Measurements from ENCODE around the gene ERC2. TPM values are rescaled to one million over a fixed set of nuclear protein-coding genes. Genes with fewer than 3 reads are reported as not detected.
A peak's percentile ranks its signal among the peaks of the same experiment; 100 is the strongest.

Gene ERC2
- total and polyA plus RNA-seq, 11 donors: 0.16 to 3.8 (median 1.6) TPM

DNA sequence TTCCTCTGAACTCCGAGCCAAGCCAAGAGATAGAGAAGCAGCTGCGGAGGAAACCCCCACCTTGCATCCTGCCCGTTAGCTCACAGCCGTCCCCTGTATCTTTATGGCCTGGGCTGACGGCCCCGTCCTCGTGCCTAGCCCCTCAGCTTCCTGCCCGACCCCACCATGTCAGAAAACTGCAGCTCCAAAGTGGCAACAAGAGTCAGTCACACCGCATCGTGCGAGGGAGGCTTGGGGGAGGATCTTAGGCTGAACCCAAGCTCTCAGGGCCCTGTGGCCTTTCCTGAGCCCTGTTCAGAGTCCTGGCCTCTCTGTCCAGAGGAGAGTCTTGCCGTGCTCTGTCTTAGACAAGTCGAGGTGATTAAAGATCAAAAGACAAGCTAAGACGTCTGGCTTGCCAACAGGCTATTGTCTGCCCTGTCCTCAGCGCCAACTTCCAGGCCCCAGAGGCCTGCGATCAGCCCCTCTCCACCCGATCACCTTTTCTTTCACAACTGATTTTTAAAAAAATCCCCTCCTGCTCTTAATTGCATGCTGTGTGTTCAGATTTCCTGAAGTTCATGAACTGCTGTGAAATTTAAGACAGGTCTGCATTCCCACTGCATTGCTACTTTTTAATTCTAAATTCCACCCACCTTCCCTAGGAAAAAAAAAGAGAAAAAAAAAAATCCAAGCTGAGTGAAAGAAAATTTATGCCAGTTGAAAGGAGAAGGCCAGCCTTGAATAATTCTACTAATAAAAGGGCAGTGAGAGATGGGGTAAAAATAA, 891.5 kb downstream of the ERC2 start:
- ATAC-seq (no peak), DNase-seq (no peak)
- TF ChIP-seq, protein P1, sequence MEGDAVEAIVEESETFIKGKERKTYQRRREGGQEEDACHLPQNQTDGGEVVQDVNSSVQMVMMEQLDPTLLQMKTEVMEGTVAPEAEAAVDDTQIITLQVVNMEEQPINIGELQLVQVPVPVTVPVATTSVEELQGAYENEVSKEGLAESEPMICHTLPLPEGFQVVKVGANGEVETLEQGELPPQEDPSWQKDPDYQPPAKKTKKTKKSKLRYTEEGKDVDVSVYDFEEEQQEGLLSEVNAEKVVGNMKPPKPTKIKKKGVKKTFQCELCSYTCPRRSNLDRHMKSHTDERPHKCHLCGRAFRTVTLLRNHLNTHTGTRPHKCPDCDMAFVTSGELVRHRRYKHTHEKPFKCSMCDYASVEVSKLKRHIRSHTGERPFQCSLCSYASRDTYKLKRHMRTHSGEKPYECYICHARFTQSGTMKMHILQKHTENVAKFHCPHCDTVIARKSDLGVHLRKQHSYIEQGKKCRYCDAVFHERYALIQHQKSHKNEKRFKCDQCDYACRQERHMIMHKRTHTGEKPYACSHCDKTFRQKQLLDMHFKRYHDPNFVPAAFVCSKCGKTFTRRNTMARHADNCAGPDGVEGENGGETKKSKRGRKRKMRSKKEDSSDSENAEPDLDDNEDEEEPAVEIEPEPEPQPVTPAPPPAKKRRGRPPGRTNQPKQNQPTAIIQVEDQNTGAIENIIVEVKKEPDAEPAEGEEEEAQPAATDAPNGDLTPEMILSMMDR (IDR thresholded peaks at IDR 0.05): no peak
- TF ChIP-seq POLR2A (IDR thresholded peaks at IDR 0.05): no peak
- Histone ChIP-seq H3K4me1 (peaks cover 0 to 9% (median under 1%) of the 10 kb centered on the region in 12 donors), H3K36me3 (no peaks in the 10 kb centered on the region), H3K27ac (no peak overlapping the region), H3K9me3 (peaks cover 0 to 4% (median 0%) of the 10 kb centered on the region in 12 donors), H3K4me3 (no peak overlapping the region), H3K27me3 (no peaks in the 10 kb centered on the region)
- intact Hi-C loops (cut with DNase I): loop anchor here in 1 of 10 donors (10.0 kb wide), 1 partner anchor 138 kb away; no protein-coding TSS in a partner anchor
- 57 to 73% (median 65%) methylated on average over 11 to 17 of the region's 17 CpGs for WGBS, 4 donors

DNA sequence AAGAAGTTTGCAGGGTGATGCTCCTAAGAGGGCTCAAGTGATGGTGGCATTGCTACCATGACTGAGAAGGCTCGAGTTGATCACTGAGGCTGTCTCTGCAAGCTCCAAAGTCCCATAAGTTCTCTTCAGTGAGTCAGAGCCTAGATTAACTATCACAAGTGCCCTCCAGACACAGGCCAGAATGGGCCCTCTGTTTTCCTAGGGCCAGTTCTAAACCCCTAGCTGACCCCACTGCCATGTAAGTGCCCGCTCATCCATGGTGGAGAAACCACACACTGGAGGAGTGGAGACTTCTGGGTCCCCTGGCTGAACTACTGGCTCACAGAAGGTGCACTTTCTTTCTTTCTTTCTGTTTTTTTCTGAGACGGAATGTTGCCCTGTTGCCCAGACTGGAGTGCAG, 893.6 kb downstream of the ERC2 start:
- Histone ChIP-seq H3K27me3 (no peaks in the 10 kb centered on the region), H3K27ac (no peak overlapping the region), H3K4me1 (peaks cover 0 to 14% (median 2%) of the 10 kb centered on the region in 12 donors), H3K9me3 (peaks cover 0 to 4% (median 0%) of the 10 kb centered on the region in 12 donors), H3K4me3 (no peak overlapping the region), H3K36me3 (no peaks in the 10 kb centered on the region)
- intact Hi-C loops (cut with DNase I): loop anchor here in 2 of 10 donors (5.0 to 10.0 kb wide), 2 partner anchors 87 to 140 kb away; partner anchors contain the start of gene WNT5A (in 1 of the 2)
- DNase-seq: no peak
- 92 to 94% (median 92%) methylated on average over 3 of the region's 3 CpGs for WGBS, 4 donors
- ATAC-seq: no peak
- TF ChIP-seq, protein P1 (IDR thresholded peaks at IDR 0.05): no peak
- no peak for TF ChIP-seq POLR2A (IDR thresholded peaks at IDR 0.05)

DNA sequence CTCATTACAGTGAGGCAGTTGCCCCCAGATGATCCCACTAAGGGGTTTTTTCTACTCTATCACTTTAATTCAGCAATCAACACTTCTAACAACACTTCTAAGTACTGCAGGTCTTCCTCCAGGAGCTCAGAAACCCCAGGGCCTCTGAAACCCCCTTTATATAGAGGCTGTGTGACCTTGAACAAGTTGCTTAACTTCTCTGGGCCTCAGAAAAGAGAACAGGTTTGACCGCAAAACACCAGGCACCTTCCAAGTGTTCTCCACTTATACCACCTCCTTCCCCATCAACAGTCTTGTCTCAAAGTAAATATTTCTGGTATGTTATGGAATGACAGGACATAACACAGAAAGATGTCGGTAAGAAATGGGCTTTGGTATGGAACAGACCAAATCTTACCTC, 895.5 kb downstream of the ERC2 start:
- H3K27me3 ChIP-seq: no peaks in the 10 kb centered on the region
- TF ChIP-seq, protein P1 (IDR thresholded peaks at IDR 0.05): no peak
- TF ChIP-seq POLR2A (IDR thresholded peaks at IDR 0.05): no peak
- H3K27ac ChIP-seq: peak overlapping the region in 1 of 12 donors; percentile 48
- intact Hi-C loops (cut with DNase I): loop anchor here in 3 of 10 donors (2.0 to 10.0 kb wide), 3 partner anchors 86 to 142 kb away; partner anchors contain the start of gene WNT5A (in 1 of the 3)
- no peaks in the 10 kb centered on the region for H3K9me3 ChIP-seq
- WGBS, 4 donors: 88 to 97% (median 93%) methylated on average over 2 of the region's 2 CpGs
- H3K4me1 ChIP-seq: peaks cover 0 to 19% (median 2%) of the 10 kb centered on the region in 12 donors
- H3K4me3 ChIP-seq: no peak overlapping the region
- no peaks in the 10 kb centered on the region for H3K36me3 ChIP-seq
- DNase-seq (no peak), ATAC-seq (no peak)

DNA sequence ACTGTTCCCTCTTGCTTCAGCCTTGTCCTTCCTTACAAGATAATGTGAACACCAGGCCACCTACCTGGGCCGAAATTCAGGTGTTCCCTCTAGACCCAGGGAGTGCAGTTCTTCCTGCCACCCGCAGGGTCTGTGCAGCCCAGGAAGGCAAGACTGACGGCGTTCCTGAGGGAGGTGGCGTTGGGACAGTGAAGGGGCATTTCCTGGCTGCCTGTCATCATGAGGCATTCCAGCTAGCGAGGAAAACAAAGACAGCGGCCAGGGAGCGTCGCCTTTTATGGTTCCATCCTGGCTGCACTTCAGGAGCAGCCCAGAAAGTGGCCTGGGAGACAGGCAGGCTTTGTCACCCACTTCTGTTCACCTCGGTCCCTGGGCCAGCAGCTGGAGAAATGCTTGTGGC, 896.4 kb downstream of the ERC2 start:
- TF ChIP-seq, protein P1 (IDR thresholded peaks at IDR 0.05): peak in 11 of 12 donors; percentile 11 to 61 (median 45)
- TF ChIP-seq POLR2A (IDR thresholded peaks at IDR 0.05): no peak
- intact Hi-C loops (cut with DNase I): loop anchor here in 3 of 10 donors (2.0 to 10.0 kb wide), 3 partner anchors 85 to 143 kb away; partner anchors contain the start of gene WNT5A (in 1 of the 3)
- H3K4me1 ChIP-seq: peaks cover 0 to 19% (median 2%) of the 10 kb centered on the region in 12 donors
- no peaks in the 10 kb centered on the region for H3K36me3 ChIP-seq
- WGBS, 4 donors: 6 to 8% (median 7%) methylated on average over 3 to 10 of the region's 10 CpGs
- DNase-seq (peak; percentile 66 to 89 (median 77)), ATAC-seq (peak; percentile 94 to 98 (median 97))
- no peak overlapping the region for H3K4me3 ChIP-seq
- no peaks in the 10 kb centered on the region for H3K27me3 ChIP-seq
- no peaks in the 10 kb centered on the region for H3K9me3 ChIP-seq
- H3K27ac ChIP-seq: peak overlapping the region in 7 of 12 donors; percentile 22 to 70 (median 56)

All from heart left ventricle (tissue), 16 donors.